Measurements from ENCODE around the gene LRRC2.
"Not testable (repeated sequence)": the region's sequence is repeated elsewhere in the genome, so short reads cannot be mapped to it uniquely, and the experiment has no call there.

LRRC2 gene

DNA sequence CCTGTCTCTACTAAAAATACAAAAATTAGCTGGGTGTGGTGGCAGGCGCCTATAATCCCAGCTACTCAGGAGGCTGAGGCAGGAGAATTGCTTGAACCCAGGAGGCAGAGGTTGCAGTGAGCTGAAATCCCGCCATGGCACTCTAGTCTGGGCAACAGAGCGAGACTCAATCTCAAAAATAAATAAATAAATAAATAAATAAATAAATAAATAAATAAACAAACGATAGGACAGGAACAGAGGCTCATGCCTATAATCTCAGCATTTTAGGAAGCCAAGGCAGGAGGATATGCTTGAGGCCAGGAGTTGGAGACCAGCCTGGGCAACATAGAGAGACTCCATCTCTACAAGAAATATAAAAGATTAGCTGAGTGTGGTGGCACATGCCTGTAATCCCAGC lies 43.9 kb downstream of the LRRC2 start:
- DNase-seq: not testable (repeated sequence)

DNA sequence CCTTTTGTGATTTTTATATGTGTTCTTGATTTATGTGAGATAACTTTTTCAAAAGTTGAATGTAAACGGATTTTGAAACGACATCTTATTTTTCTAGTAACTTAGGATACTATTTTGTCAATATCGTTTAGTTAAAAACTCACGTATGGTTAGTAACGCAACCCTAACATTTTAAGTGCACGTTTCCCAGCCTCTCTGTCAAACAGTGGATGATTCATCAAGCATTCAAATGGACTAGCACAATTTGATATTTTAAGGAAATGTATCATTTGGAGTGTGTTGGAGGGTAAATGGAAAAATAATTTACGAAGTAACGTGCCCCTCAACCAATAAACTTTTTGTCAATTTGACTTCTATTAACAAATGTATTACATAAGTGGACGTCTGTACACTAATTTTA lies 45.0 kb downstream of the LRRC2 start:
- DNase-seq: no peak

DNA sequence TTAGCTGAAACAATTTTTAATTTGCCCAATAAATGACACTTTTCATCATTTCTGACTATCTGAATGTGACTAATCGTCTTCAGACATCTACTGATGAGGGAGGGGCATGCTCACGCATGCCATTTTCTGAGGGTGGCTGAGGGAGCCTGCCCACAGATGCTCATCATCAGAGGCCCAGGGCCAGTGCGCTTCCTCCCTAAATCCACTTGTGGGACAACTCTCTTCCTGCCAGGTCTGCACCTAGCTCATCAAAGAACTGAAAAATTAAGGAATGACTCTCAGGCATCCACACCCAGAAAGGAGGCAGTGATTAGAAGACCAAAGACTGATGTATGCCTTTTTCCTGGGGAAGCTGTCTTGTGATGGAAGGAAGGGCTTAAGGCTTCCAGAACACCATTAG lies 45.6 kb downstream of the LRRC2 start:
- DNase-seq: no peak

GRCh38 chr3:46519952-46520351 lies 46.1 kb downstream of the LRRC2 start:
- no peak for DNase-seq

DNA sequence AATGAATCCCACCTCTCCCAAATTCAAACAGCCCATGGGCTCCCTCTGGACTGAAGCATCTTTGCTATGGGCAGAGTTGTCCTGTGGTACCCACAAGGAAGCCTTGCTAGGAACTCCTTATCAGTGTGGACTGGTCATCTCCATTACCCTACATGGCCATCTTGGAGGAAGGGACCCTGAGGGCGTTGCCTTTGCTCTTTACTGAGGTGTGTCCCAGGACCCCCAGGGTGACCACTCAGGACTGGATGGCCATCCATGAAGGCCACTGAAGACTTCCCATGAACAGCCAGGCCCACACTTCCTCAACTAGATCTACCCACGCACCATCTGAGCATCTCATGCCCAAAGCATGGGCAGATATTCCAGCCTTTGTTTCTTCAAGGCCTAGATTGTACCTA lies 48.3 kb downstream of the LRRC2 start:
- DNase-seq: no peak

- DNase-seq: no peak
Measured at GRCh38 chr3:46517016-46517783, 48.9 kb downstream of the LRRC2 start.

GRCh38 chr3:46516521-46516920 lies 49.6 kb downstream of the LRRC2 start:
- DNase-seq: no peak

DNA sequence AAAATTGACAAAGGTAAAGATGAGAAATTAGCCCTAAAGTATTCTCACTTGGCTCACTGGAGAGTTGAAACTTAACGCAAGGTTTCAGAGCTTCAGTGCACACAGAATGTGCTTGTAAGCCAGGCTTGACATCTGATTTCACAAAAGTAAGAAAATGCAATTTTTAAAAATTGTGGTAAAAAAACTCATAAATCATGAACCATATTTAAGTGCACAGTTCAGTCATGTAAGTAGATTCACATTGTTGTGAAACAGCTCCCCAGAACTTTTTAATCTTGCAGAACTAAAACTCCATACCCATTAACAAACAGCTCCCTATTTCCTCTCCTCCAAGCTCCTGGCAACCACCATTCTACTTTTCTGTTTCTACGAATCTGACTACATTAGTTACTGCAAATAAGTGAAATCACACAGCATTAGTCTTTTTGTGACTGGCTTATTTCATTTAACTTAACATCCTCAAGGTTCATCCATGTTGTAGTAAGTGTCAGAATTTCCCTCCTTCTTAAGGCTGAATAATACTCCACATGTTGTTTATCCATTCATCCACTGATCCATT lies 53.8 kb downstream of the LRRC2 start:
- DNase-seq: no peak

GRCh38 chr3:46509661-46510187 lies 56.4 kb downstream of the LRRC2 start:
- DNase-seq: no peak

DNA sequence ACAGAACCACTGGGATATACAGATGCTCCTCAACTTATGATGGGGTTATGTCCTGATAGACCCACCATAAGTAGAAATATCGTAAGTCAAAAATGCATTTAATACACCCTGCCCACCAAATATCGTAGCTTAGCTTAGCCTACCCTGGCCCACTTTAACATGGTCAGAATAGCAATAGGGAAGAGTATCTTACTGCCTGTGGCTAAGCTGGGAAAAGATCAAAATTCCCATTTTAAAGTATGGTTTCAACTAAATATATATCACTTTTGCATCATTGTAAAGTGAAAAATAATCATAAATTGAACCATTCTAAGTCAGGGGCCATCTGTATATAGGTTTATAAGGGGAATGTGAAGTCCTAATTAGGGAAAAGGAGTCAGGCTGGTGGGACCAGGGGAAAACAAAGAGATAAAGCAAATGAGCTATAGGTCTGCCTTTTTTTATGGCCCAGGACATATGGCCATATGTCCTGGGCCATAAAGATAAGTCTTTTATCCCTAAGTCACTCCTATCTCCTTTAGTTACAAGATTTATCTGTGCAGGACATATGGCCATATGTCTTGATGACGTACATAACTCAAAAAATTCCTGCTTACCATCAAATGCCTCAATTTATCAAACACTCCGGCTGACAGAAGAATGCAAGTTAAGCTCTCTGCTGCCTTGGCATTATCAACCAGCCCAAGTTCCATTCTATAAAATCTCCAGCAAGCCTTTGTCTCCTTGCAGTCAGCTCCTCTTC lies 57.1 kb downstream of the LRRC2 start:
- DNase-seq: no peak

GRCh38 chr3:46506526-46506925 lies 59.6 kb downstream of the LRRC2 start:
- DNase-seq: no peak

DNA sequence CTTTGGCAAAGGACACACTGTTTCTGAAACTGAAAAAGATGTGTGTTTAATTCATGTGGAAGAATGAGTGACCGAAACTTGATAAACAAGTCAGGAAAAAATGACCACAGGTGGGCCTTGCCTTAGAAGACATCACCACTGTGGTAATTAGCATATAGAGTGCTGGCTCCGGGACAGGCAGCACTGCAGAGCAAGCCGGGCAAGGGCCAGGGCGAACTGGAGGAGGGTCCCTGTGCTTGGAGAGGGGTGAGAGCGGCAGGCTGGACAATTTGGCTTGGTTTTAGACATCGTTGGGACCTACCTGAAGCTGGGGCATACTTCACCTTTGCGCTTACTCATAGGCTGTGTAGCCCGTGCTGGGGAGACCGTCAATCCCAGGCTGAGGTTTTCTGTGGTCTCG lies 60.1 kb downstream of the LRRC2 start:
- no peak for DNase-seq

DNA sequence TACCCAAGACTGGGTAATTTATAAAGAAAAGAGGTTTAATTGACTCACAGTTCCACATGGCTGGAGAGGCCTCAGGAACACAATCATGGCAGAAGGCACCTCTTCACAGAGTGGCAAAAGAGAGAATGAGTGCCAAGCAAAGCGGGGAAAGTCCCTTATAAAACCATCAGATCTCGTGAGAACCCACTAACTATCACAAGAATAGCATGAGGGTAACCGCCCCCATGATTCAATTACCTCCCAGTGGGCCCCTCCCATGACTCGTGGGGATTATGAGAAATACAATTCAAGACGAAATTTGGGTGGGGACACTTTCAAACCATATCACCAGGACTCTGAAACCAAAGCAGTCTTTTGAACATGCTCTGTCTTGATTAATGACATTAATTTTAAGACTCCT lies 61.3 kb downstream of the LRRC2 start:
- DNase-seq: peak; percentile 49

- DNase-seq: no peak
Measured at GRCh38 chr3:46503200-46503874, 62.8 kb downstream of the LRRC2 start.

- no peak for DNase-seq
Measured at GRCh38 chr3:46501702-46502101, 64.4 kb downstream of the LRRC2 start.

DNA sequence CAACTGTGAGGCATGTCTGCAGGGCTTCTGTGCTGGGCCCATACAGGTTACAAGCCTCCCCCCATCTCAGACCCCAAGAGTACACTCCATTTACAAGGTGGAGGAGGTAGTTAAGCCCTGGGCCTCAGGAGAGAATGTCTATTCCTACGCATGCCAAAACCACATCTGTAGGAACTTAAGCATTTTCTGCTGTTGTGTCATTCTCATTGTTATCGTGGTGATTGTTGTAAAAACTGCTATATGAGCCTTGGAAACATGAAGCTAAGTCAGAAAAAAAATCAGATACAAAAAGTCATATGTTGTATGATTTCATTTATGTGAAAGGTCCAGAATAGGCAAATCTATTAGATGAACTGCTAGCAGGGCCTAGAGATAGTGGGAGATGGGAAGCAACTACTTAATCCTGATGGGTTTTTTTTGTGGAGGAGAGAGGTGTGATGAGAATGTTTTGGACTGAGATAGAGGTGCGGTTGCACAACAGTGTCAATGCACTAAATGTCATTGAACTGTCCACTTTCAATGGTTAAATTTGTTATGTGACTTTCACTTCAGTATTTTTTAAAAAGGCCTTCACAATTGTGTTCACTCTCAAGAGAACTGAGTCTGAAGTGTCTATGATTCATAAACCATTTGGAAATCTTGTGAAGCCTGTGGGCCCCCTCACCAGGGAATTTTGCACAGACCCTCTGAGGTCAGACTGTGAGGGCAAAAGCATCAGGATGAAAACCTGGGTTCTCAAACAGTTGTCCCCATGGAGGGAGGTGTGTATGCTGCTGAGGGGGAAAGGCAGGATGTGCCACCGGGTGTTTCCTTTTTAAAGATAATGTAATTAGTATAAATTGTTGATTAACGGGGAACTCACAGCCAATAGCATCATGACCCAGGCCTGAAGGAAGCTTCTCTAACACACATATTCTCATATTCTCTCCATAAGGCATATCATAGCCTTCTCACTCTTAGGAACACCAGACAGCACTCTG lies 65.2 kb downstream of the LRRC2 start:
- DNase-seq: no peak

- DNase-seq: no peak
Measured at GRCh38 chr3:46498916-46499519, 67.1 kb downstream of the LRRC2 start.

DNA sequence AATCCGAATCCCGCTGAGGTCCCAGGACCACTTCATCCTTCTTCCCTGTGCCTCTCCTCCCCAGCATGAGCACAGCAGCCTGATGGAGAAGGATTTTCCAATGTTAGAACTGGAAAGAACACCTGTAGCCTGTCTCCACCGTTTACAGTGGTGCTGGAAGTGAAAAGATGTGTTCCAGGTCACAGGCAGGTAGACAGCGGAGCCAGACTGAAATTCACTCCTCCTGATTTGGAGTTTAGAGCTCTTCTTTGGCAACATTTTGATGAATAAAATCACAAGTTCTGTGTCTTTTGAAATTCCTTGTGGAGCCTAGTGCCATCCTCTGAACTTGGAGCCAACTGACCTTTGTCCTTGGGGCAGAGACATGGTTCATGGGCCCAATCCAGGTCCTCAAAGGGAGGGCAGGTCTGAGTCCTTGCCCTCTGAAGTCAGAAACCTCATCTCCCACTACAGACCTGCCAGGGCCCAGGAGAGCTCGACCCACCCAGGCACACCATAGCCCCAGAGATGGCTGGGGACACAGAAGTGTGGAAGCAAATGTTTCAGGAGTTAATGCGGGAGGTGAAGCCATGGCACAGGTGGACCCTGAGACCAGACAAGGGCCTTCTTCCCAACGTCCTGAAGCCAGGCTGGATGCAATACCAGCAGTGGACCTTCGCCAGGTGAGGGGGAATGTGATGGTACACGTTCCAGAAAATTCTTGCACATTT lies 68.4 kb downstream of the LRRC2 start, which contains the start of gene RTP3:
RTP3 (plus strand) TSS at position 421 of the 710 bp plus-strand sequence; CDS start at position 508, 87 bp downstream.
- DNase-seq: no peak

DNA sequence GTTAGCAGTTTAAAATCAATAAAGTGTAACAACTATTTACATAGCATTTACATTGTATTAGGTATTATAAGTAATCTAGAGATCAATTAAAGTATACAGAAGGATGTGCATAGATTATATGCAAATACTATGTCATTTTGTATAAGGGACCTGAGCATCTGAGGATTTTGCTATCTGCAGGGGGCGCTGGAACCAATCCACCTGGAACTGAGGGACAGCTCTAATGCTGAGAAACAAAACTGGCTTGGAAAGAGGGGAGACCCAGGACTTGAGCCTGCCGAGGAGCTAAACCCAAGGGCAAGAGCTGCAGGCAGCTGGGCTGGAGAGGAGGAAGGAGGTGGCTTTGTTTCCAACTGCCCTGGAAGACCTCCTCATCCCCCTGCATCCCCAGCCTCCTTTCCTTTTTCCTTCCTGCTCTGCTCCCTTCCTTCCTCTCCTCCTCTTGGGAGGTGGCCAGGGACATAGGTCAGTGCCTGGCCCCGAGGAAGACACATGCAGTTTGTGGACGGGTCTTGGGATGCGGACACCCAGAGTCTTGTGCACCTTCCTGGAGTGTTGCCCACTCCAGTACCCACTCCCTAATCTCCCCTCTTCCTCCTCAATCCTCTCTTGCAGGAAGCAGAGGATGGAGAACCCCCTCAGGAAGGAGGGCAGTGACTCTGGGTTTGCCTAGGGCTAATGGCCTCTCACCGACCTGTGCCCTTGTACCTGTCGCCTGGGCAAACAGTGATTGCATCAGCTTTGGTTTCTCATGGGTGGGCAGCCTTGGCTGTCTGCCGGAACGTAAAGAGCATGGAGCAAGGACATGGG lies 69.2 kb downstream of the LRRC2 start:
- peak; percentile 54 for DNase-seq

DNA sequence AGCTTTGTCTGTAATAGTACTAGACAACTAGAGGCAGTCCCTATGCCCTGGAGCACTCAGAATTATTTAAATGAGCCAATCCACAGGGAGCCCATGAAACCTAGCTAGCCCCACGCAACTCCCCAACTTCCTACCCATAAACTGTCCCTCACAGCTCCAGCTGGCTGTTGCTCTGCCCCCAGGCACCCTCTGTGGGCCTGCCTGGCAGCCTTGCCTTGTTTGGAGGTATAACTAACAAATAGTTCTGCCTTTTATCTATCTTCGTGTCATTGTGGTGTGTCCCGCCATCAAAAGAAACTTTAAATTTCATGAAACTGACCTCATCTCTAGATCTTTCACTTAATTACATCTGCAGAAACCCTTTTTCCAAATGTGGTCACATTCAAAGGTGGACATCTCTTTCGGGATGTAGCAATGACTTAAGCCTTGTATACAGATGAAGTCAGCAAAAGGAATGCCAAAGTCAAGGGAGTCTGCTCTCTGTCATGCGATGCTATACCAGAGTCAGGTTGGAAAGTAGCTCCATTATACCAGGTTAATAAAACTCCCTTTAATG lies 70.1 kb downstream of the LRRC2 start:
- no peak for DNase-seq
